Activated T-helper 9 cell treated with anti-CD3 and anti-CD28 coated beads, Interleukin-2, amount 50 U/mL, for 16 hours (primary cell): ENCODE measurements around the gene CTIF.

Source experiments
- DNase-seq: peaks from one replicate; pipeline ENCODE4 v3.0.0-alpha.2; 2020; ENCODE audit warnings: low read depth

The CTIF gene

DNA sequence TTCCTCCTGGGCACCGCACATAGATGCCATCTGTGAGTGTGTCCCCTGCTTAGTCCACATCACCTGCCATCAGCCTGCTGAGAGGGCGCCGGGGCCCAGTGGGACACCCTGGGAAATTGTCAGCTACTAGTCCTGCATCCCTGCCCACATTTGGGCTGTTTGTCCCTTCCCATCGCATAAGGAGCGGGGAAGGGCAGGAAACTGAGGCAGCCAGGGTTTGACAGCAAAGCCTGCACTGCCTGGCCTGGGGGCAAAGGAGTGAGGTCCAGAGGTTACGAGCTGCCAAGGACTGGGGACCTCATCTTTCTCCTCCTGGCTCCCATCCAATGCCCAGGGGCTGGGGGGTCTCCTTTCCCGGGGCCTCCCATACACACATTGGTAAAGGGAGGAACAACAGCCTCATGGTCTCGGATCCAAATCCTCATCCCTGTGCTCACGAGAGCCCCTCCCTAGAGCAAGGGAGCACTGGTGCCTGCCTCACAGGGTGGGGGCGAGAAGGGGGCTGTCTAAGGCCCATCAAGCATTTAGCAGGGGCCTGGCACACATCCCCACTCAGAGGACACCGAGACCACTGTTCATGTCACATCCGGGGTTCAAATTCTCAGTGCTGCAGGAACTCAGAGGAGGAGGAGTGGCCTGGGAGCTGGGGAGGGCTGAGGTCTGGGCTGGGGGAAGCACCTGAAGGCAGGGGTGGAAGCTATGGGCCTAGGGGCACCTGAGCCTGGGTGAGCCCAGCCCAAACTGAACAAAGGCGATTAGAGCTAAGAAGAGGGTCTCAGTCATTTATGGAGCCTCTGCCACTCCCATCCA lies 298.2 kb downstream of the CTIF start:
- DNase-seq, result no peak

DNA sequence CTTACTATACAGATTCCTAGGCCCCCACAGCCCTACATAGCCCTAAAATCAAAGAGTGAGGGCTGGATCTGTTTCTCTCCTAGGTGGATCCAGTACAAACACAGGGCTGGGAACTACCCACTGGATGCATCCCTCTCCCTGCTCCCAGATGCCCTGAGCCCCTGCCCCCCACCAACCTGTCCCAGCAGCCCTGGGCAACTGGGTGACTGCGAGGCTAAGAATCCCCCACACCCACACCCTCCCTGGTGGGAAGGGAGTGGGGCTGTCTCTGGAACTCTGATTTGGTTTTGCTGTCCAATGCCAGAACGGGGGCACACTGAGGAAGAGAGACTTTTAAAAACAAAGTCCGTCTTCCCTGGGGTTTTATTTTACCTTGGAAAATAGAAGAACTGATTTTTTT lies 298.8 kb downstream of the CTIF start:
- no peak for DNase-seq

DNA sequence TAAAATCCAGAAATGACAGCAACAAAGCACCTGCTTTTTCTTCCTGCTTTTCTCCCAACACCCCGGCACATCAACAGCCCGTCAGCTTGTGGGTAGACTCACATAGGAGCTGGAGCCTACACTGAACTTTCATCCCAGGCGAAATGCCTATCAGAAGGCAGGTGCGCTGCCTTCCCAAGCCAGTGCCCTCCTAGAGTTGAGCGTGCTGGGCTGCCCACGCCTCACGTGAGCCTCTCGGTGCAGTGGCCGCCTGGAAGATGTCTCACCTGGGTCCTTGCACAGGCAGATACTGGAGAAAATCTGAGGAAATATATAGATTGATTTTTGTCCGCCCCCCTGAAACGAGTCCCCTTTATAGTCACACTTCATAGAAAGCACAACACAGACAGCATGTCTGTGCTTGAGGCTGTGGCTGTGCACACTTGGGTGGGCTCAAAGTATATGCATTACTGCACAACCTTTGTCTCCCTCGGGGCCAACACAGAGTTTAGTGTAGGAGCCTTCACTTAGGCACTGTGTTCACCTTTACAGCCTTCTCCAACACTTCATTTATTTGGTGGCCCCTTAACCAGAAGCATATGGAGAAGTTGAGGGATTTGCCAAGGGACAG lies 299.4 kb downstream of the CTIF start:
- DNase-seq, result no peak

- DNase-seq, result no peak
These were observed 300.3 kb downstream of the CTIF start for GRCh38 chr18:48838921-48839818.

DNA sequence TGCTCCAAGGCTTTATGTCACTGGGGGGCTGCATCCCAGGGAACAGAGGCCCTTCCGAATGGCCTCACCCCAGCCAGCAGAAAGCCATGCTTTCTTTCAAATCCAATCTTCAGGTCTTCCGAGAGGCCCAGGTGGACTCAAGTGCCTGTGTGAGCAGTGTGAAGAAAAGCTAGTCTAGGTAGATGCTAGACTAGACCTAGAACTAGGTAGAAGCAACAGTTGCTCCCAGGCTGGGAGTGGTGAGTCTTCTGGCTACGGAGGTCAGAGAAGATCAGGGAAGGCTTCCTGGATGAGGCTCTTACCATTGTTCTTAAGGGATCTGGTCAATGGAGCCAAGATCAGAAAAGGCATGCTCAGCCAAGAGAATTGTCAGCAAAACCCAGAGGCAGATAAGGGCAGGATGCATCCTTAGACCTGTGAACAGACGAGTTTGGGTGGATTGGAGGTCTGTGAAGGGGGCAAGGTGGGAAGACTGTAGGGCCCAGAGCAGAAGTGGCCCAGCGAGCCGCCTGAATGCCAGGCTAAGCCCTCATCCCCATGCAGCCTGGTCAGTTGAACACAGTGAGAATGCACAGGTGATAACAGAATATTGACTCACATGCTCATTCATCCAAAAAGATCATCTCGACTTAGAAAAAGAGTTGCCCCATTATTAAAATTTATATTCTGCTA lies 301.1 kb downstream of the CTIF start:
- no peak for DNase-seq

- no peak for DNase-seq
These were observed 301.7 kb downstream of the CTIF start for GRCh38 chr18:48840491-48840877.

DNA sequence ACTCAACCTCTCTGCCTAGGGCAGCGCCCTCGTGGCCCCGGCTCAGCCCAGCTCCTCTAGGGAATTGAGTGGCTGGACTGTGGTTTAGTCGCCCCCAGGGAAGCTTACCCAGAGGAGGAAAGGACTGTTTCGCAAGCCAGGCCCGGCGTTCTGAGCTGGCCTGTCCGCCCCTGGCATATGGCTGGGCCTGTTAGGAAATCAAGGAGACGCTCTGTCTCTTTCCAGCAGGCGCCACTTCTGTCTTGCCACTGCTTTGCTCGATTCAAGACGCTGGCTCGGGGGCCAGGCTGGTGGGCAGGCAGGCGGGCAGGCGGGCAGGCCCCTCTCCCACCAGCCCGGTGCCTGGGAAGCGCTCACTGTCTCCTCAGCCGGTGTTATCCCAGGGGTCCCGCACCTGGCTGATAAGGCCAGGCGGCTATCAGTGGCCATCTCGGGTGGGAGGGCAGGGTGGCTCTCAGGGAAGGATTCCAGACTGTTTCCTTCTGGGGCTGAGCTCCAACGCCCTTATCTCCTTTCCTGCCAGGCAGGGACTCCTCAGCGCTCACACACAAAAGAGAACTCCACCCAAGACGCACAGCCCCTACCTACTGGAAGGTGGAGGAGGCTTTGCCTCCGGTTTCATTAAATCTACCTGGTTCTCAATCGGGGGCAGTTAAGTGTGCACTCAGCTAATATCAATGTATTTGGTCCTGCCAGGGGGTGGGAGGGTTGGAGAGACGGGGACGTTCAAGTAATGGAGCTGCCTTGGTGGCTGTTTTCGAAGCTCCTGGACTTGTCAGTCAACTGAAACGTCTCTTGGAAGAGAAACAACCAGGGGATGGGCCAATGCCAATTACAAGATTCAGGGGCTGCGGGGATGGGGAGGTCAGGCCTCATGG lies 302.8 kb downstream of the CTIF start:
- DNase-seq, result no peak

DNA sequence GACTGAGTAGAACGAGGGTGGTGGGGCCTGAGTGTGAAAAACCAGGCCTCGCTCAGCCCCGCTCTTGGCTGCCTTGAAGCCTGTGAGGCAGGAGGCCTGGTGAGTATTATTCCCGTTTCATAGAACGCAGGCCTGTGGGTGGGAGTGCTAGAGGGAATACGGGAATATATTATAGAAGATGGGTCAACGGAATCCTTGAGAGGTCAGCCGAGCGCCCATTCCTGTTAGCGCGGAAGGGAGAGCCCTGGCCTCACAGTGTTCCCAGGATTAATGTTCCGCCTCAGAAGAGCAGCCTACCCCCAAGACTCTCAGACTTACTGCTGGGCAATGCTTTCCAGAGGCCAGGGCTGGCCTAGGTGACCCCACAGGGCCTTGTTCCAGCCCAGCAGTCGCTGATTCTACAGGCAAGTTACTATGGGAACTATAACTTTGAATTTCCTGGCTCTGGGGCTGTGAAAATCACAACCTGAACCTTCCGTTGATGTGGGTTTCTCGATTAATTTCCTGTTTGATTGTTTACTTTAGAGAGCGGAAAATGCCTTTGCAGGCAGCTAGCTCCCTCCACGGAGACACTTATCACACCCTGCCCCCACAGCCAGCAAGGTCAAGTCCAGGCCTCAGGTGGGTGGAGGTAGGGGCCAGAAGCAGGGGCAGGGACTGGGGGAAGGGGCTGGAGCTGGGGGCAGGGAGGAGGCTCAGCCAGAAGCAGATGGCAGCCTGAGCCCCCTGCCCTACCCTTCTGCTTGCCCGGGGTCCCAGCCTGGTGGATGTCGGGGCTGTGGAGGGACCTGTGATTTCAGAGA lies 303.6 kb downstream of the CTIF start:
- no peak for DNase-seq

DNA sequence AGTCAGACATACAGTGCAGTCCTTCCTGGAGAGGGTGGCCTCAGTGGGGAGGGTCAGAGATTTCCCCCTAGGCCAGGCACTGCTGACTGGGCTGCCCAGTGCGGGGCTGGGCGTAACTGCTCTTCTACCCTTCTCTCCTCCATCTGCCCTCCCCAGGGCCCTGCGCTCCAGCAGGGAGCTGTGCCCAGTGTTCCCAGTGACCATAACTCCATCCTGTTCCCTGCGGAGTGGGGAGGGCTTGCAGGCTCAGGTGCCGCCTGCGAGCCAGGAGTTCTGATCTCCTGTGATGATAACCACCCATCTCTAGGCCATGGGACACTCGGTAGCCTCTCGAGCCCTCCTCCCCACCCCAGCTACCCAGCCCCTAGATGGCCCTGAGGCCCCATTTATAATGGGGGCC lies 304.3 kb downstream of the CTIF start:
- no peak for DNase-seq

DNA sequence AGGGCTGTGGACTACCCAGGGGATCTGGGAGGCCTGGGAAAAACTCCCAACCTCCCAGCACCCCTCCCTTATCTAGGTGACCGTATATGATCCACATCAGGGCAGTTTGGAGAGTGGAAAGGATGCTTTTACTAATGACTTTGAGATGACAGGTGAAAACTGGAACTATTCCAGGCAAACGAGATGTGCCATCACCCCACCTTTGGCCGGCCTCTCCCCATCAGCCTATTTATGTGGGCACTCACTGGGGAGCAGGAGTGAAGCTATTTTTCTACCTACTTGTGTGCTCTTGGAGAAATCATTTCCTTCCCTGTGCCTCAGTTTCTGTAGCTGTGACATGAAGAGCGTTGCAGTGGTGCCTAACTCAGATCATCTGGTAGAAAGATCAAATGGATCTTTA lies 304.8 kb downstream of the CTIF start:
- DNase-seq, result no peak

DNA sequence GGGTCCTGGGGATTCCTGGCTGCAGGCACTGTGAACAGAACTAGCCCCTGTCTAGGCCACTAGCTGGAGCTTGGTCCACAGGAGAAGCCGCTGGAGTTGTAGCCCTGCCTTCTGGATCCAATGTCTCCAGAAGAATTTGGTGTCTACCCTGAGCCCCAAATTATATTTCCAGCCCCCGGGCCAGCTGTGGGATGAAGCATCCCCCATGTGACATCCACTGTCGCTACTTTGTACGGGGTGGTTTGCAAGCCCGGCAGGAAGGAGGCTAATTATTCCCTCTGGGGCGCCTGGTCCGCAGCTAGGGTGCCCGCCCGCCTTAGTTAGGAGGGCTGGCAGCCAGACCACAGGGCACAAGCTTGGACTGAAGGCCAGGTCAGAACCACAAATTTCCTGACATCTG lies 305.4 kb downstream of the CTIF start:
- no peak for DNase-seq

GRCh38 chr18:48845174-48845573 lies 306.3 kb downstream of the CTIF start:
- no peak for DNase-seq

DNA sequence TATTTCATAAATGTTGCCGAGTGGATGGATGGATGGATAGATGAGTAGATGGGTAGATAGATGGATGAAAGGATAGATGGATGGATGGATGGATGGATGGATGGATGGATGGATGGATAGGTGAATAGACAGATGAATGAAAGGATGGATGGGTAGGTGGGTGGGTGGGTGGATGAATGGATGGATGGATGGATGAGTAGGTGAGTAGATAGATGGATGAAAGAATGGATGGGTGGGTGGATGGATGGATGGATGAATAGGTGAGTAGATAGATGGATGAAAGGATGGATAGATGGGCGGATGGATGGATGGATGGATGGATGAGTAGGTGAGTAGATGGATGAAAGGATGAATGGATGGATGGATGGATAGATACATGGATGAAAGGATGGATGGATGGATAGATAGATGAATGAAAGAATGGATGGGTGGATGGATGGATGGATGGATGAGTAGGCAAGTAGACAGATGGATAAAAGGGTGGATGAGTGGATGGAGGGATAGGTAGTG lies 307.6 kb downstream of the CTIF start:
- DNase-seq, result no peak

GRCh38 chr18:48847807-48848486 lies 309.1 kb downstream of the CTIF start:
- DNase-seq, result no peak

- DNase-seq, result no peak
These were observed 309.9 kb downstream of the CTIF start for GRCh38 chr18:48848641-48849143.

DNA sequence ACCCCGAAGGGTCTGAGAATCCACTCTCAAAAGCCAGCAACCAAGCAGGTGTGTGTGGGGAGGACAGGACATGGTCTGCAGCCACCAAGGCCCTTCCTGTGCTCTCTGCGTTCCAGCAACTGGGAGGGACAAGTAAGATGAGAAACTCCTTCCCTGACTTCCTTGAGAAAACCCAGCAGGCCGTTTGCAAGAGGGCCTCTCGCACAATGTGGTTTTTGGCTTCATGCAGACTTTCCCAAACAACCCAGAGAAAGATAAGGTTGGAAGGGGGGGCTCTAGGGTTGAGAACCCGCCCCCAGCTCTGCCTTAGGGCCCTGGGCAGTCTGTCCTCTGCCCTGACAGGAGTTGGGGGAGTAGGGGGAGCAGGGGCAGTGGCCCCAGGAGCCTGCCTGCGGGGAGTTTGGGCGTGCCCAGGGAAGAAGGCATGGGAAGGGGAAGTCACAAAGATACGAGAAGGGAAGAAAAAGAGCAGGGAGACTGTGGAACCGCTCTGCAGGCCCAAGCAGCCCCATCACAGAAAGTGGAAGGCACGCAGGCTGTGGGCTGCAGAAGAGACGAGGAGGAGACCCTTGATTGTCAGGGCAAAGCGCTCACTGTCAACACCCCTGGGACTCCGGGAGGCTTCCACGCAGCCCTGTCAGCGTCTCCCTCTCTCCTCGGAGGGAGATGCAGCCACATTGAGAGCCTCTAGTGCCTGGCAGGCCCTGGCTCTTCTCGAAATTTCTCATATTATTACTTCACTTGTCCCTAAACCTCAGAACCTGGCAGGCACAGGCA lies 312.2 kb downstream of the CTIF start:
- DNase-seq, result no peak

- no peak for DNase-seq
These were observed 312.7 kb downstream of the CTIF start for GRCh38 chr18:48851599-48851960.

- DNase-seq, result no peak
These were observed 313.5 kb downstream of the CTIF start for GRCh38 chr18:48852292-48852691.

DNA sequence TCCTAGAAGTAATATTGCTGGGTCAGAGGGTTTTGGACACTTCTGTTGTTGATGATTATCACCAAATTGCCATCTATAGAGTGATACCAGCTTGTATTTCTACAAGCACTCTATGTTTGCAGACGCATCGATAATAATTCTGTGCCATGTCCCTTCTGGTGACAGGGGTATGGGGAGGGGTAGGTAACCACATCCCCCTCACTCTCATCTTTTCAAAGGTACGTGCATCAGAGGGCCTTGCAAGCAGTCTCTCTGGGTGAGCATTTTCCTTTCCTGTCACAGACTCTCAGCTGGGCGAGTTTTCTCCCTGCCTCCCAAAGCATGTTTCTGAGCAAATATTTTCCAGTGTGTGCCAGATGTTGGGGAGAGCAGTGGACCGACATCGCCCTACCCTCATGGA lies 314.0 kb downstream of the CTIF start:
- DNase-seq, result no peak
